AG09319 (cell line): ENCODE results near the gene DDX47.

ENCODE experiments used
- DNase-seq: peaks from one replicate; pipeline ENCODE4 v3.0.0-alpha.2; 2010; ENCODE audit warnings: low read depth; ENCODE audit errors: extremely low read depth
- TF ChIP-seq, protein P1 (sequence below): IDR thresholded peaks from 2 replicates; pipeline ENCODE4 v1.5.1; 2011; ENCODE audit warnings: low read depth, mild to moderate bottlenecking, inconsistent platforms, low read length, moderate library complexity

The DDX47 gene

GRCh38 chr12:12788675-12789368 is 24.3 kb upstream of the DDX47 start:
- TF ChIP-seq, protein P1, sequence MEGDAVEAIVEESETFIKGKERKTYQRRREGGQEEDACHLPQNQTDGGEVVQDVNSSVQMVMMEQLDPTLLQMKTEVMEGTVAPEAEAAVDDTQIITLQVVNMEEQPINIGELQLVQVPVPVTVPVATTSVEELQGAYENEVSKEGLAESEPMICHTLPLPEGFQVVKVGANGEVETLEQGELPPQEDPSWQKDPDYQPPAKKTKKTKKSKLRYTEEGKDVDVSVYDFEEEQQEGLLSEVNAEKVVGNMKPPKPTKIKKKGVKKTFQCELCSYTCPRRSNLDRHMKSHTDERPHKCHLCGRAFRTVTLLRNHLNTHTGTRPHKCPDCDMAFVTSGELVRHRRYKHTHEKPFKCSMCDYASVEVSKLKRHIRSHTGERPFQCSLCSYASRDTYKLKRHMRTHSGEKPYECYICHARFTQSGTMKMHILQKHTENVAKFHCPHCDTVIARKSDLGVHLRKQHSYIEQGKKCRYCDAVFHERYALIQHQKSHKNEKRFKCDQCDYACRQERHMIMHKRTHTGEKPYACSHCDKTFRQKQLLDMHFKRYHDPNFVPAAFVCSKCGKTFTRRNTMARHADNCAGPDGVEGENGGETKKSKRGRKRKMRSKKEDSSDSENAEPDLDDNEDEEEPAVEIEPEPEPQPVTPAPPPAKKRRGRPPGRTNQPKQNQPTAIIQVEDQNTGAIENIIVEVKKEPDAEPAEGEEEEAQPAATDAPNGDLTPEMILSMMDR = peak; percentile 72

GRCh38 chr12:12790956-12791355 is 22.2 kb upstream of the DDX47 start:
- DNase-seq = no peak
- TF ChIP-seq, protein P1 = no peak

More at GRCh38 chr12:12788675-12789368, 24.3 kb upstream of the DDX47 start:
- DNase-seq = peak; percentile 63

- TF ChIP-seq, protein P1 = no peak
- DNase-seq = no peak
Observed at GRCh38 chr12:12791756-12792369, 21.3 kb upstream of the DDX47 start.

DNA sequence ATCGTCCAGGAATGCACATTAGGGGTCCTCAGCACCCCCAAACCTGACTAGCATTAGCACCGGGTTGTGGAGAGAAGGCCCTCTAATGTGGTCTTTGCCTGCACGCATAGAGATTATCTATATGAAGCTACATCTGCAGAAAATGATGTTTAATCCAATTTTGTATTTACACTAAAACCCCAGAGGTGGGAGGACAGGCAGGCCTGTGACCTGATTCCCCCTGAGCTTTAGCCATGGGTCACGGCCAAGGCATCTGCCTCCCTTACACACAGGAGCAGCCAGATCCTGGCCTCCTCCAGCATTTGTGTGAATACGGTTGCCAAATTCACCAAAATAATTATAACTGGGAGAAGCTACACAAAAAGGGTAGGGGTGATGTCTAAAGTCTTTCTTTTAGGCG is 20.7 kb upstream of the DDX47 start:
- TF ChIP-seq, protein P1 = no peak

DNA sequence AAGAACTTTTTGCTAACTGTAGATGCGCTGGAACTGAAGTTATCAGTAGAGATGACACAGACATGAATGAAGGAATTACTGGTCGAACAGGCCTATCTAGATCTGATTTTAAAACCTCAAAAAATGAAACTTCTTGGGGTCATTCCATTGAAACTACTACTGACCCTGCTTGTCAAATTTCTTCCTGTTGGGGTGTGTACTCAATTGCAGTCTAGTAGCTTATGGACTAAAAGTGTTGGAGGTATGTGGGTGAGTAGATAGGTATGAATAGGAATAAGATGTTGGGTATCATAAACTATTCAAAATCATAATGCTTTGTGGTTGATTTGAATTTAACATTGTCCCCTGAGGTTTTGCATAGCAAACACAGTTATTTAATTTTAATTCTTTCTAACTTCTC is 18.5 kb upstream of the DDX47 start:
- TF ChIP-seq, protein P1 = no peak
- no peak for DNase-seq

More for the DNA sequence above, 20.7 kb upstream of the DDX47 start:
- no peak for DNase-seq

DNA sequence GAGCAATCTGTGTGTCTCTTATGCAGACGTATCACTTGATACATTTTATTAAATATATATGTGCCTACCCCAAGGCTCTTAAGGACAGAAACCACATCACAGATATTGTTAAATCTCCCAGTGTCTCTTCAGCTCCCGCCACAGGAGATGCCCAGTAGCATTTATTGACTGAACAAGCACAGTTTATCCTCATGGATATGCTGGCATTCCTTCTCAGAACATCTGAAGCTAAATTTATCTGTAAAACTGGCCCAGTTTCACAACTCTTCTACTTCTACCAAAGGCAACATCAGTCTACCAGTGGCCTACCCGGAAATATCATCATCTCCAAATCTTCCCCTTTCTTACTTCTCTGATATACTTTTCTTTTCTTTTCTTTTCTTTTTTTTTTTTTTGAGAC is 17.0 kb upstream of the DDX47 start:
- DNase-seq = no peak
- TF ChIP-seq, protein P1 = no peak

- TF ChIP-seq, protein P1 = no peak
- DNase-seq = no peak
Observed at GRCh38 chr12:12796928-12797793, 16.0 kb upstream of the DDX47 start.
